ENCODE measurements around the gene DDX11.
"Not testable (repeated sequence)": the region's sequence is repeated elsewhere in the genome, so short reads cannot be mapped to it uniquely, and the experiment has no call there.

DDX11 gene

GRCh38 chr12:31077998-31078397 lies 4.3 kb downstream of the DDX11 start:
- H3K4me1 ChIP-seq; H3K27me3 ChIP-seq (ENCODE audit: low read depth); H3K36me3 ChIP-seq (replicated peaks); H3K4me3 ChIP-seq; H3K9me3 ChIP-seq; DNase-seq (ENCODE audit: low spot score in 2 of 2); in situ Hi-C loops (cut with MboI; ENCODE audit: low sequenced_read_pairs): not testable (repeated sequence)

DNA sequence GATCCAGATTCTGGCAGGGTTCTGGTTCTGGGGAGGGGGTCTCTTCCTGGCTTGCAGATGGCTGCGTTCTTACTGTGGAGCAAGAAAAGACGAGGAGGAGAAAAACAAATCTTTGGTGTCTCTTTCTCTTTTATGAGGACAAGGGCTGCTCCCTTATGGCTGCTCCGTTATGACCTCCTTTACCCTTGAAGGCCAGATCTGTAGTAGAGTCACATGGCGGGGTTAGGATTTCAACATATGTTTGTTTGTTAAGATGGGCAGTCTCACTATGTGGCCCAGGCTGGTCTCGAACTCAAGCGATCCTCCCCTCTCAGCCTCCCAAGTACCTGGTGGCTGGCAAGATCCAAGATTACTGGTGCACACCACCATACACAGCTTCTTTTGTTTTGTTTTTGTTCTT lies 5.8 kb downstream of the DDX11 start:
- in situ Hi-C loops (cut with MboI; ENCODE audit: low sequenced_read_pairs); H3K9me3 ChIP-seq; H3K27me3 ChIP-seq (ENCODE audit: low read depth); H3K4me1 ChIP-seq; H3K4me3 ChIP-seq; H3K36me3 ChIP-seq (replicated peaks); DNase-seq (ENCODE audit: low spot score in 2 of 2): not testable (repeated sequence)

GRCh38 chr12:31080221-31080620 lies 6.6 kb downstream of the DDX11 start:
- in situ Hi-C loops (cut with MboI; ENCODE audit: low sequenced_read_pairs) = not testable (repeated sequence)
- DNase-seq (ENCODE audit: low spot score in 2 of 2) = peak in 1 of 2 experiments; percentile 24

DNA sequence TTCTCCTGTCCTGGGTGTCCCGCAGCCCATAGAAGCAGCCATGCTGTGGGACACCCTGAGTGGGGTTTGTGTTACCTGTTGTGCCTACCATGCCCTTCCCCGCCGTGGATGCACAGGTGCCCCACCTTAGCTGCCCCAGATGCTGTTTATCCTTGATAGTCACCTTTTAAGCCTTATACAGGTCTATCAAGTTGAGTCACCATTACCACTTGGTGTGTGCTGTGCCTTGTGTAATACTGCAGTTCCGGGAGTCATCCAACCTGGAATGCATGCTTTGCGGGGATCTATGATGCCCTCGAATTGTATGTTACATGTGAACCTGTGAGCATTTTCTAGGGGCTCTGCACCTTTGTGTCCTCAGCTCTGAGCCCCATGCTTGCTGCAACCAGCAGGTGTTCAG lies 7.6 kb downstream of the DDX11 start:
- H3K27me3 ChIP-seq (ENCODE audit: low read depth); H3K4me1 ChIP-seq; H3K9me3 ChIP-seq; in situ Hi-C loops (cut with MboI; ENCODE audit: low sequenced_read_pairs); H3K4me3 ChIP-seq; DNase-seq (ENCODE audit: low spot score in 2 of 2); H3K36me3 ChIP-seq (replicated peaks): not testable (repeated sequence)

More at GRCh38 chr12:31080221-31080620, 6.6 kb downstream of the DDX11 start:
- not testable (repeated sequence) for H3K36me3 ChIP-seq (replicated peaks); H3K4me3 ChIP-seq; H3K27me3 ChIP-seq (ENCODE audit: low read depth); H3K4me1 ChIP-seq; H3K9me3 ChIP-seq

DNA sequence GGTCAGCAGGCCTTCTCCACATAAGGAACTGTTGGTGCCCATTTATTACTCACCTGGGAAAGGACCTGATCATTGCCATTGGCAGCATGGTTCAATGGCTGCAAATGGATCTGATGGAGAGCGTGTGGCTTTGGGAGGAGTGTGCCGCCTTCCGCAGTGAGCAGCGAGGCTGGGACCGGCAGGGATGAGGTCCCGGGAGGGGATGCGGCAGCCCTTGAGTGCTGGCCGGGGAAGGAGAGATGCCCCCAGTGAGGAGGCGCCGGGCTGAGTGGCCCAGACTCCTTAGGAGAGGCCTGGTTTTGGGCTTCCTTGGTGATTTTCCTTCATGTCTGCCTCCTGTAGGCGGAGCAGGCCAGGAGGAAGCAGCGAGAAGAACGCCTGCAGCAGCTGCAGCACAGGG lies 10.6 kb downstream of the DDX11 start:
- H3K36me3 ChIP-seq (replicated peaks); in situ Hi-C loops (cut with MboI; ENCODE audit: low sequenced_read_pairs); H3K4me3 ChIP-seq; H3K9me3 ChIP-seq; DNase-seq (ENCODE audit: low spot score in 2 of 2); H3K27me3 ChIP-seq (ENCODE audit: low read depth); H3K4me1 ChIP-seq: not testable (repeated sequence)

GRCh38 chr12:31086032-31086431 lies 12.4 kb downstream of the DDX11 start:
- H3K27me3 ChIP-seq (ENCODE audit: low read depth); H3K36me3 ChIP-seq (replicated peaks); DNase-seq (ENCODE audit: low spot score in 2 of 2); H3K4me3 ChIP-seq; H3K9me3 ChIP-seq; in situ Hi-C loops (cut with MboI; ENCODE audit: low sequenced_read_pairs); H3K4me1 ChIP-seq: not testable (repeated sequence)

DNA sequence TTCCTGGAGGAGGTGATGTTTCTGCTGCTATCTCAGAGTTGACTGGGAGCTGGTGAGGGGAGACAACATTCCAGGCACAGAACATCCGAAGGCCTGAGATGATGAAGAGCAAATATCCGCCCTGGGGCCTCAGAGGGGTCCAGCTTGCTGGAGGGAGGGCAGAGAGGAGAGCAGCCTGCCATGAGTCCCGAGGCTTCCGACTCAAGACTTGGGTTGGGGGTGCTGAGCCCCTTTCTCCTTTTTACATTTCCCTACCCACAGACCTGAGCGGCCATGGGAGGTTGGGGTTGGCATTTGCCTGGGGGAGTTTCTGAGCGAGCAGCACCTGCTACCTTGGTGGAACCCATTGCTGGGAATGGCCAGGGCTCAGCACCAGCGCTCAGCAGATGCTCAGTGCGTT lies 13.8 kb downstream of the DDX11 start:
- H3K27me3 ChIP-seq (ENCODE audit: low read depth); H3K4me1 ChIP-seq; H3K9me3 ChIP-seq; DNase-seq (ENCODE audit: low spot score in 2 of 2); in situ Hi-C loops (cut with MboI; ENCODE audit: low sequenced_read_pairs); H3K36me3 ChIP-seq (replicated peaks); H3K4me3 ChIP-seq: not testable (repeated sequence)

DNA sequence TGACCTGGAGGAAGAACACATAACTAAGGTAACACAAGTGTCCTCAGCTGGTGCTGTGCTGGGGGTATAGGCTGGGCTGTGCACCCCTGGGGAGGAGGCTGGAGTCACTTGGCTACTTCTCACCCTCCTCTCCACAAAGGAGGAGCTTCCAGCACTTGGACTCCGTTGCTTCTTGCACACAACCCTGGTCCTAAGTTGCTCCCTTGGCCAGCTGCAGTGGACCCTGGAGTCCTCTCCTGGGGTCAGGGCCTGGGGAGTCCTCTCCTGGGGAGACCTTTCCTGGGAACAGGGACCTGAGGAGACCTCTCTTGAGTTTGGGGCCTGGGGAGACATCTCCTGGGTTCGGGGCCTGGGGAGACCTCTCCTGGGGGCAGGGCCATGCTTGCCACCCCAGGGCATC lies 14.3 kb downstream of the DDX11 start:
- in situ Hi-C loops (cut with MboI; ENCODE audit: low sequenced_read_pairs); H3K4me1 ChIP-seq; H3K4me3 ChIP-seq; H3K27me3 ChIP-seq (ENCODE audit: low read depth); DNase-seq (ENCODE audit: low spot score in 2 of 2); H3K9me3 ChIP-seq; H3K36me3 ChIP-seq (replicated peaks): not testable (repeated sequence)

GRCh38 chr12:31089072-31089471 lies 15.4 kb downstream of the DDX11 start:
- in situ Hi-C loops (cut with MboI; ENCODE audit: low sequenced_read_pairs) = no loop called here
- Histone ChIP-seq H3K4me3 (no peak overlapping the region), H3K9me3 (no peaks in the 10 kb centered on the region), H3K27me3 (ENCODE audit: low read depth) (no peaks in the 10 kb centered on the region), H3K36me3 (replicated peaks) (peaks cover 4% of the 10 kb centered on the region; the same call in 1 of the 2 replicates), H3K4me1 (no peaks in the 10 kb centered on the region)
- DNase-seq (ENCODE audit: low spot score in 2 of 2) = no peak

GRCh38 chr12:31091629-31092028 lies 18.0 kb downstream of the DDX11 start:
- H3K4me3 ChIP-seq; H3K27me3 ChIP-seq (ENCODE audit: low read depth); H3K9me3 ChIP-seq; DNase-seq (ENCODE audit: low spot score in 2 of 2); H3K36me3 ChIP-seq (replicated peaks); in situ Hi-C loops (cut with MboI; ENCODE audit: low sequenced_read_pairs); H3K4me1 ChIP-seq: not testable (repeated sequence)

DNA sequence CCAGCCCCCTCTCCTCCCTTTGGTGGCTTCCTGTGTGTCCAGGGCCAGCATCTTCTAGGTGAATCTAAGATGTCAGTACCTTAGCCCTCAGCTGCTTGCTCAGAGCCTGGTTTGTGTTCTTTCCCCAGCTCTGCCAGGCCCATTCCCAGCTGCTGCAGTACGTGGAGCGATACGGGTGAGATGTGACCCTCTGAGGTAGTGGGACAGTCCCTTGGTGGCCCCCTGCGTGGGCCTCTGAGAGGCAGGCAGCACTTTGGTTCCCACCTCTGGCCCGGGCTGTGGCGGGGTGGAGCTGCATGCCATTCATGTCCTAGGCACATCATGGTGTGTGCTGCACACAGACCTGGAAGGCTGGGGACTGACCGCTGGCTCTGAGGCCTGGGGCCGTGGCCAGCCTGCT lies 19.1 kb downstream of the DDX11 start:
- in situ Hi-C loops (cut with MboI; ENCODE audit: low sequenced_read_pairs); H3K4me3 ChIP-seq; H3K4me1 ChIP-seq: not testable (repeated sequence)

GRCh38 chr12:31095080-31095860 lies 21.6 kb downstream of the DDX11 start:
- H3K9me3 ChIP-seq; H3K4me3 ChIP-seq; DNase-seq (ENCODE audit: low spot score in 2 of 2); H3K27me3 ChIP-seq (ENCODE audit: low read depth); in situ Hi-C loops (cut with MboI; ENCODE audit: low sequenced_read_pairs); H3K36me3 ChIP-seq (replicated peaks); H3K4me1 ChIP-seq: not testable (repeated sequence)

More for the DNA sequence above, 19.1 kb downstream of the DDX11 start:
- H3K36me3 ChIP-seq (replicated peaks); DNase-seq (ENCODE audit: low spot score in 2 of 2); H3K27me3 ChIP-seq (ENCODE audit: low read depth); H3K9me3 ChIP-seq: not testable (repeated sequence)

- H3K36me3 ChIP-seq (replicated peaks); in situ Hi-C loops (cut with MboI; ENCODE audit: low sequenced_read_pairs); DNase-seq (ENCODE audit: low spot score in 2 of 2); H3K4me1 ChIP-seq; H3K27me3 ChIP-seq (ENCODE audit: low read depth); H3K9me3 ChIP-seq; H3K4me3 ChIP-seq: not testable (repeated sequence)
Measured at GRCh38 chr12:31096251-31097065, 22.8 kb downstream of the DDX11 start.

DNA sequence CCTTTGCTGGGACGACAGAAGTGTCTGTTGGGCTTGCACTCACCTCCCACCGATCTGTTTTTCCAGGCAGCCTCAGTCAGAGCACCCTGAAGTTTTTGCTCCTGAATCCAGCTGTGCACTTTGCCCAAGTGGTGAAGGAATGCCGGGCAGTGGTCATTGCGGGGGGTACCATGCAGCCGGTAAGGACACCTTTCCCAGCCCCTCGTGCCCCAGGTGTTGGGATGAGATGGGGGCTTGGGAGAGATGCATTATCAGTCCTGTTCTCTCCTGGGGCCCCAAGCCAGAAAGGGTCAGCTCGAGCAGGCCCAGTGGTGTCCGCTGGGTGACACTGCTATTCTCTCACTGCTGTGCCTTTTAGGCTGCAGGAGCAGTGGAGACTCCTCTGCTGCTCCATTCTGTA lies 24.2 kb downstream of the DDX11 start:
- H3K4me3 ChIP-seq; H3K9me3 ChIP-seq; H3K27me3 ChIP-seq (ENCODE audit: low read depth); in situ Hi-C loops (cut with MboI; ENCODE audit: low sequenced_read_pairs); H3K4me1 ChIP-seq; DNase-seq (ENCODE audit: low spot score in 2 of 2); H3K36me3 ChIP-seq (replicated peaks): not testable (repeated sequence)
